HG02610 (cell line): Measurements from ENCODE around the gene CCL13.
"Not testable (repeated sequence)": the region's sequence is repeated elsewhere in the genome, so short reads cannot be mapped to it uniquely, and the experiment has no call there.

Source experiments
- ATAC-seq: cut with Tn5 transposase; IDR thresholded peaks from one replicate; pipeline ENCODE4 v1.9.1; 2021; ENCODE audit warnings: mild to moderate bottlenecking, moderate library complexity; ENCODE audit not compliant: unreplicated experiment

The CCL13 gene

GRCh38 chr17:34356194-34356593 is at the start of gene CCL13:
TSS of gene CCL13 (plus strand) at chr17:34356480. CDS start at chr17:34356527, 47 bp downstream.
- no peak for ATAC-seq

DNA sequence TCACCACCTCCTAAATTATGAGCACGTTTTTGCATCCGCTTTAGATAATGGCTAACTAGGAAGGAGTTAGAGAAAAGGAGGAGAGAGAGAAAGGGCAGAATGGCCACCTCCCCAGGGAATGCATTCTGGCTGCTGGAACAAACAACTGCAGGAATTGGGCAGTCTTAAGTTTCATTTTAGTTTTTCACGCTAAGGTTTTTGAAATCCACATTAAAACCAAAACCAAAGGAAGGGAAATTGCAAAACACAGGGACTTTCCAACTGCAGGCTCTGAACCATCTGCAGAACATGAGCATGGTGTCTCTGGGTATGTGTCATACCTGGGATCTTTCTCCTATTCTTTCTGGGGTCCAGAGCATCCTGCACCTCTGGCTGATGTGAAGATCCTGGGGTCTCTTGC is 49.2 kb upstream of the CCL13 start:
- no peak for ATAC-seq

DNA sequence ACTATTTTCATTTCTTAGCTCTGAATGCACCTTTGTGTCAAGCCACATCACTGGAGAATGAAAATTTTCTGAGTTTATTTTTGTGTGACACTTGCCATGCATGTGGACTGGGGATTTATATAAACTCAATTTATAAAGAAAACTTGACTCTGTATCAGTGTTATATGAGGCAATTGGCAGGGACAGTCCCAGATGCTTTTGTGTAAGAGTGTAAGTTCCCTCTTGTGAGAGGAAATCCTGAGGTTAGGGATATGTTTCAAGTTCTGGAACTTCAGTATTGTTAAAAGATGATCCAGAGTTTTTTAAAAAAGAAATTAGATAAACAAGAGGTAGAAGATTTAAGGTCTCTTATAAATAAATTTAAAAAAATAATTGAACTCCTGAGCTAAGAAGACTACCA is 47.9 kb upstream of the CCL13 start:
- ATAC-seq: no peak

DNA sequence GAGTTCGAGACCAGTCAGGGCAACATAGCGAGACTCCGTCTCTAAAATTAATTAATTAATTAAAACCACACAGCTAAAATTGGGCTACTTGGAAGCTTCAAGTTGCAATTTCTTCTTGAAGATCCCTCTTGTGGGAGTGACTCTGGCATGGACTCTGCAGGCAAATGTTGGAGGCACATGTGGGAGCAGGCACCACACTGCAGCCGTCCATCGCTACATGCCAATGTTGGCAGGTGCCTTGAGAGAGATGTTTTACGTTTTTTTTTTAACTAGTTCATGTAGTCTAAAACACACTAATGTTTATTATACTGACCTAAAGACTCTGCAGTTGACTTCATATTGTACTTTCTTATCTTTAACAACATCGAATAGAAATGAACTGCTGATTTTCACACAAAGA is 45.0 kb upstream of the CCL13 start:
- ATAC-seq: no peak

DNA sequence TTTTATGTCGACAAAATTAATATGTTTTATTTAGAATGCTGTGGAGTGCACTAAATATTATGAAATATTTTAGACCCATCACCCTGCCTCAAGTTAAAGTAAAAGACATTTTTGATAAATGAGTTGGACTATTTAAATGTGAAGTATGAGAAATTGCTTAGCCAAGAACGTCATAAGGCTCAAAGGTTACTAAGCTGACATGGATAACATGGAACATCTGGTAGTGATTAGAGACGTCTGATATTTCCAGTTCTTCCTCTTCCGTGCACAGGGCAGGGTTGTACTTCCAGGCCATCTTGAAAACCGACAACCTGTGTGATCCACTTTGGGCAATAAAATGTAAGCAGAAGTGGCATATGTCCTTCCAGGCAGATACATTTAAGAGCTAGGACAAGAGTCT is 44.2 kb upstream of the CCL13 start:
- no peak for ATAC-seq

DNA sequence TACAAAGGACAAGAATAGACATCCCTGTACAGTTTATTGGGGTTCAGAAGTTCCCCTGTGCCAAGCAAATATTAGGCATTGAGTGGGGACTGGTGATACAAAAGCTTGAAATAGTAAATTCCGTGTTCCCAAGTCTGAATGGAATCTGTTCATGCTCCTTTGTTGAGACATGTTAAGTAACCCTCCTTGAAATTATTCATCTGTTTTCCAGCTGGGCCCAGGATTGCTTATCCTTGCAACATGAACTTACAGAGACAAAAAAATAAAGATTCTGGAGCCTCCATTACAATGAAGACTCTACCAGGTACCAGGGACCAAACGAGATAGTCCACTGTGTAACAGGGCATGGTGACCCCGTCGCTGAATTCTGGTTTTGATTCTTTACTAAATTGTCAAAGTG is 43.1 kb upstream of the CCL13 start:
- ATAC-seq: no peak

- ATAC-seq: no peak
Measured at GRCh38 chr17:34314279-34314678, 42.0 kb upstream of the CCL13 start.

GRCh38 chr17:34318474-34318873 is 37.8 kb upstream of the CCL13 start:
- no peak for ATAC-seq

- ATAC-seq: no peak
Measured at GRCh38 chr17:34319039-34319483, 37.2 kb upstream of the CCL13 start, which contains the start of gene CCL8. TSS of gene CCL8 (plus strand) at chr17:34319435. CDS start at chr17:34319502, 67 bp downstream.

DNA sequence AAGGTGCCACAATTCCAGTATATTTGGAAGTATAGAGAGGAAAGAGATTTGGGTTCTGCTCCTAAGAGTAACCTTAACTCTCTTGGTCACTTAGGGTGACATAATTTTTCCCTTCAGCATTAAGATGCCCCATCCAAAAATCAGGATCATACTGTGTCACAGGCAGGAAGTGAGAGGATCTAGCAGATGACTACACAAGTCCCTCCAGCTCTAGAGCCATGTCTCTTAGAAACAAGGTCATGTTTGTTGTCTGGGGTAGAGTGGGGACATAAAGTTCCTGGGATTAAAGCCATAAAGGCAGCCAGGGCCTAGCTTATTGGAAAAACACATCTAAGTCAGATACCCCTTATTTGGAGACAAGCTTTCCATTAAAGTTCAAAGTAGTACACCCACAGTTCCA is 34.3 kb upstream of the CCL13 start:
- ATAC-seq: no peak

GRCh38 chr17:34327580-34327979 is 28.7 kb upstream of the CCL13 start:
- not testable (repeated sequence) for ATAC-seq

GRCh38 chr17:34337701-34338100 is 18.6 kb upstream of the CCL13 start:
- ATAC-seq: no peak

GRCh38 chr17:34339138-34339770 is 17.0 kb upstream of the CCL13 start:
- ATAC-seq: no peak

- no peak for ATAC-seq
Measured at GRCh38 chr17:34341916-34342315, 14.4 kb upstream of the CCL13 start.

DNA sequence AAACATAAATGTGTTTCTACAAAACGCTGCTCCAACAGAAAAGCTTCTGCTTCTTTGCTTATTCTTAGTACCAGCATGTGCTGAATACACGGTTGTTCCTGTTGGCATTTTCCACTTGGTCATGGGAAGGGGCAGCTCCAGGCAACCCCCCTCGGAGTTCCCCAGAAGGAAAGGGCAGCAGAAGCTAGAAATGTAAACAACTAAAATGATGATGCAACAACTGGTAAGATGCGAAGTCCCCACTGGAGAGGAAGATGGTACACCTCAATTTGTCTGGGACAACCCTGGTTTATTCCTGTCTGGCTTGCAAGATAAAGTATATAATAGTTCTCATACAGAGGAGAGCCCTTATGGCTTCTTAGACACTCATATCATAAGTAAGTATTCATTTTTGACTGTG is 9.2 kb upstream of the CCL13 start:
- no peak for ATAC-seq

- ATAC-seq: no peak
Measured at GRCh38 chr17:34349751-34350150, 6.5 kb upstream of the CCL13 start.

DNA sequence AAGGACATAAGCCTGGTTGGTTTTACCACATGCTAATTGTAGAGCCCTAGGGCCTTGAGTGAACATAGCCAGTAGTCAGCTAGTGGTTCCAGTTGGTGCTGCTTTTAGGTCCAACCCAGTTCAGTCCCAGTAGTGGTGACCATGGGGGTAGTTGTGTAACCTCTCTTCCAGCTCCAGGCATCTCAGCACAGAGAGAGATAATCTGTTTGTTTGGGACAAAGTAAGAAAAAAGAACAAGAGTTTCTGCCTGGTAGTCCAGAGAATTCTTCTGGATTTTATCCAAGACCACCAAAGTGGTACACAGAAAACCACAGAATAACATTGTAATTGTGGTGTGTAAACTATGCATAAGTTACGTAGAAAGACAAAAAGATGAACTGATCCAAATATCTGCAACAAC is 5.2 kb upstream of the CCL13 start:
- no peak for ATAC-seq

GRCh38 chr17:34352191-34352590 is 4.1 kb upstream of the CCL13 start:
- no peak for ATAC-seq

GRCh38 chr17:34354637-34355036 is 1.6 kb upstream of the CCL13 start:
- ATAC-seq: no peak

DNA sequence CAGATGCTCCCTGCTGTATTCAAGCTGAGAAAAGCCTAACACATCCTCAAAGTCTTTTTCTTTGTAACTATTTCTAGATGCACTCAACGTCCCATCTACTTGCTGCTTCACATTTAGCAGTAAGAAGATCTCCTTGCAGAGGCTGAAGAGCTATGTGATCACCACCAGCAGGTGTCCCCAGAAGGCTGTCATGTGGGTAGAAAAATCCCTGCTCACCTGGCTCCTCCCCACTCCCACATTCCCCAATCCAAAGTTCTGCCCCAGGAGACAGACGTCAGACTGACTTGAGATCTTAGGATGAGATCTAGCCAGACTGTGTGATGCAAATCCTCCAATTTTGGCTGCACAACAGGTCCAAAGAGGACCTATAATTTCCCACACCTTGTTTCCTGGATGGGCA is 1.1 kb downstream of the CCL13 start:
- ATAC-seq: no peak

DNA sequence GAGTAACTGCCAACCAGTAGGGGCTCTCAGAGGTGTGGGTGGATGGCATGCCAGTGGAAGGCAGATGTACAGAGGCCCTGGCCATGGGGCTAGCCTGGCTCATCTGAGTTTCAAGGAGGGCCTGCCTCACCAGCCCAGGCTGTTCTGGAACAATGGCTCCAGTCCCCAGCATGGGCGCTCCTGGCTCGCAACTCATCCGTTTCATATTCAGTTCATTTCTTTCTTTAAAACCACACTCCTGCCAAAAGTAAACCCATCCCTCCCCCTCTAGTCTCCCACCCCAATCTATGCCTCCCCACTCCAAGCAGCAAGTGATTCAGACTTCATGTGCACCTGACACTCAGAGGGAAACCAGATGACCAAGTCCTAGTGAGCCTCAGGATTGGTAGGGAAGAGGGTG is 2.4 kb downstream of the CCL13 start:
- no peak for ATAC-seq

GRCh38 chr17:34360601-34361270 is 4.5 kb downstream of the CCL13 start:
- no peak for ATAC-seq
